DOHH2 (cell line): ENCODE results near the gene MKNK2.

Experiments used
- EZH2phosphoT487 ChIP-seq: fragments of 200-600 bp; sonication (generic); IDR thresholded peaks from 2 replicates; pipeline ENCODE4 v1.6.1; 2017; ENCODE audit warnings: borderline replicate concordance, mild to moderate bottlenecking, antibody characterized with exemption, low read length, moderate library complexity, mixed read lengths
- TF ChIP-seq, protein P1 (sequence below): fragments of 200-600 bp; sonication (generic); IDR thresholded peaks from one replicate; pipeline ENCODE4 v1.5.1; 2014; ENCODE audit warnings: antibody characterized with exemption, mild to moderate bottlenecking, low read depth, low read length; ENCODE audit not compliant: poor library complexity, severe bottlenecking

- TF ChIP-seq, protein P1, sequence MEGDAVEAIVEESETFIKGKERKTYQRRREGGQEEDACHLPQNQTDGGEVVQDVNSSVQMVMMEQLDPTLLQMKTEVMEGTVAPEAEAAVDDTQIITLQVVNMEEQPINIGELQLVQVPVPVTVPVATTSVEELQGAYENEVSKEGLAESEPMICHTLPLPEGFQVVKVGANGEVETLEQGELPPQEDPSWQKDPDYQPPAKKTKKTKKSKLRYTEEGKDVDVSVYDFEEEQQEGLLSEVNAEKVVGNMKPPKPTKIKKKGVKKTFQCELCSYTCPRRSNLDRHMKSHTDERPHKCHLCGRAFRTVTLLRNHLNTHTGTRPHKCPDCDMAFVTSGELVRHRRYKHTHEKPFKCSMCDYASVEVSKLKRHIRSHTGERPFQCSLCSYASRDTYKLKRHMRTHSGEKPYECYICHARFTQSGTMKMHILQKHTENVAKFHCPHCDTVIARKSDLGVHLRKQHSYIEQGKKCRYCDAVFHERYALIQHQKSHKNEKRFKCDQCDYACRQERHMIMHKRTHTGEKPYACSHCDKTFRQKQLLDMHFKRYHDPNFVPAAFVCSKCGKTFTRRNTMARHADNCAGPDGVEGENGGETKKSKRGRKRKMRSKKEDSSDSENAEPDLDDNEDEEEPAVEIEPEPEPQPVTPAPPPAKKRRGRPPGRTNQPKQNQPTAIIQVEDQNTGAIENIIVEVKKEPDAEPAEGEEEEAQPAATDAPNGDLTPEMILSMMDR = no peak
- TF ChIP-seq EZH2phosphoT487 = no peak
These were observed 21.9 kb upstream of the MKNK2 start for GRCh38 chr19:2072757-2073551.
